IPS DF 4.7 (cell line): ENCODE results near the gene PDAP1.
"Not testable (repeated sequence)": the region's sequence is repeated elsewhere in the genome, so short reads cannot be mapped to it uniquely, and the experiment has no call there.

Experiments used
- DNase-seq: peaks from one replicate; pipeline ENCODE4 v3.0.0-alpha.2; 2013; ENCODE audit warnings: low spot score; ENCODE audit errors: extremely low read depth

The PDAP1 gene

GRCh38 chr7:99424932-99425730 is 16.7 kb upstream of the PDAP1 start:
- no peak for DNase-seq

- no peak for DNase-seq
Measured at GRCh38 chr7:99422625-99423024, 14.2 kb upstream of the PDAP1 start.

GRCh38 chr7:99422186-99422585 is 13.8 kb upstream of the PDAP1 start:
- no peak for DNase-seq

- no peak for DNase-seq
Measured at GRCh38 chr7:99420986-99421385, 12.6 kb upstream of the PDAP1 start.

GRCh38 chr7:99420213-99420612 is 11.8 kb upstream of the PDAP1 start:
- no peak for DNase-seq

- no peak for DNase-seq
Measured at GRCh38 chr7:99419323-99420021, 11.1 kb upstream of the PDAP1 start.

- no peak for DNase-seq
Measured at GRCh38 chr7:99418260-99418659, 9.9 kb upstream of the PDAP1 start.

- not testable (repeated sequence) for DNase-seq
Measured at GRCh38 chr7:99415513-99416127, 7.2 kb upstream of the PDAP1 start.

- DNase-seq: no peak
Measured at GRCh38 chr7:99410635-99411034, 2.2 kb upstream of the PDAP1 start.

- DNase-seq: no peak
Measured at GRCh38 chr7:99409806-99410205, 1.4 kb upstream of the PDAP1 start.

GRCh38 chr7:99409192-99409572 is 785 bp upstream of the PDAP1 start:
- DNase-seq: no peak

GRCh38 chr7:99407872-99408378 is 472 bp downstream of the PDAP1 start:
- no peak for DNase-seq

- no peak for DNase-seq
Measured at GRCh38 chr7:99406557-99406956, 1.8 kb downstream of the PDAP1 start.

- no peak for DNase-seq
Measured at GRCh38 chr7:99404977-99405320, 3.4 kb downstream of the PDAP1 start.

- DNase-seq: no peak
Measured at GRCh38 chr7:99404235-99404976, 4.0 kb downstream of the PDAP1 start.

GRCh38 chr7:99403764-99404163 is 4.6 kb downstream of the PDAP1 start:
- DNase-seq: no peak

- no peak for DNase-seq
Measured at GRCh38 chr7:99402854-99403253, 5.5 kb downstream of the PDAP1 start.

GRCh38 chr7:99399597-99399996 is 8.8 kb downstream of the PDAP1 start:
- no peak for DNase-seq

- DNase-seq: no peak
Measured at GRCh38 chr7:99398891-99399445, 9.4 kb downstream of the PDAP1 start.

GRCh38 chr7:99397297-99397983 is 11.0 kb downstream of the PDAP1 start:
- DNase-seq: no peak
